GM13976 (cell line): ENCODE results near the gene SHD.
"Not testable (repeated sequence)": the region's sequence is repeated elsewhere in the genome, so short reads cannot be mapped to it uniquely, and the experiment has no call there.

Source experiments
- DNase-seq: peaks from one replicate; pipeline ENCODE4 v3.0.0; 2012; ENCODE audit warnings: low spot score
- in situ Hi-C: fragments of 300-500 bp; cut with MboI; formaldehyde crosslinking; loops from one replicate; pipeline ENCODE4 v1.12.0; 2022; ENCODE audit warnings: low sequenced_read_pairs, mixed read lengths, inconsistent platforms; ENCODE audit not compliant: unreplicated experiment
- TF ChIP-seq, protein P1 (sequence below): IDR thresholded peaks from 2 replicates; pipeline ENCODE4 v1.5.1; 2012; ENCODE audit warnings: borderline replicate concordance, mild to moderate bottlenecking; ENCODE audit not compliant: insufficient read depth; ENCODE audit errors: extremely low read depth, missing control alignments, control extremely low read depth

SHD gene

DNA sequence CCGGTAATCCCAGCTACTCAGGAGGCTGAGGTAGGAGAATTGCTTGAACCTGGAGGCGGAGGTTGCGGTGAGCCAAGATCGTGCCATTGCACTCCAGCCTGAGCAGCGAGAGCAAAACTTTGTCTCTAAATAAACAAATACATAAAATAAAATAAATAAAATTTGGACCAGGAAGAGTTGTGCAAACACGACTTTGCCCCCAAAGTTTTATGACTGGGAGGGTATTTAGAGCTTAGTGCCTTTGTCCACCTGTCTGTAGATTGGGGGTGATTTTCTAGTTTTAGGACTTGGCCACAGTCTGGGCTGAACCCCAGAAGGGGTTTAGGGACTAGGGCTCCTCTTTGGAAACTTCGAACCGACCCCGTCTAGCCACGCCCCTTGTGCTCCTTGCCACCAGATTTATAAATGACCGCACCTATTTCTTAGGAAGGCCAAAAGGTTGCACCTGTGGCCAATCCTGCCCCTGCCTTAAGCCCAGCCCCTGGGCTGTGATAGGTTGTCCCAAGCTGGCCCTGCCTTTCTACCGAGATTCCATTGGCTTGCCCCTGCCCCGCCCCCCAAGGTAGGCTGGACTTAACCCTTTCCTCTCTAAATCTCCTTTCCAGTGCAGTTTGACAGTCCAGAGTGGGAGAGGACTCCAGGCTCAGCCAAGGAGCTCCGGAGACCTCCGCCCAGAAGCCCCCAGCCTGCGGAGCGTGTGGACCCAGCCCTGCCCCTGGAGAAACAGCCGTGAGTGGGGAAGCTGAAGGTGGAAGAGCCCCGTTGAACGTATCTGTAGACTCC lies 5.3 kb downstream of the SHD start:
- in situ Hi-C loops, result no loop called here
- no peak for DNase-seq
- TF ChIP-seq, protein P1, sequence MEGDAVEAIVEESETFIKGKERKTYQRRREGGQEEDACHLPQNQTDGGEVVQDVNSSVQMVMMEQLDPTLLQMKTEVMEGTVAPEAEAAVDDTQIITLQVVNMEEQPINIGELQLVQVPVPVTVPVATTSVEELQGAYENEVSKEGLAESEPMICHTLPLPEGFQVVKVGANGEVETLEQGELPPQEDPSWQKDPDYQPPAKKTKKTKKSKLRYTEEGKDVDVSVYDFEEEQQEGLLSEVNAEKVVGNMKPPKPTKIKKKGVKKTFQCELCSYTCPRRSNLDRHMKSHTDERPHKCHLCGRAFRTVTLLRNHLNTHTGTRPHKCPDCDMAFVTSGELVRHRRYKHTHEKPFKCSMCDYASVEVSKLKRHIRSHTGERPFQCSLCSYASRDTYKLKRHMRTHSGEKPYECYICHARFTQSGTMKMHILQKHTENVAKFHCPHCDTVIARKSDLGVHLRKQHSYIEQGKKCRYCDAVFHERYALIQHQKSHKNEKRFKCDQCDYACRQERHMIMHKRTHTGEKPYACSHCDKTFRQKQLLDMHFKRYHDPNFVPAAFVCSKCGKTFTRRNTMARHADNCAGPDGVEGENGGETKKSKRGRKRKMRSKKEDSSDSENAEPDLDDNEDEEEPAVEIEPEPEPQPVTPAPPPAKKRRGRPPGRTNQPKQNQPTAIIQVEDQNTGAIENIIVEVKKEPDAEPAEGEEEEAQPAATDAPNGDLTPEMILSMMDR, result no peak

DNA sequence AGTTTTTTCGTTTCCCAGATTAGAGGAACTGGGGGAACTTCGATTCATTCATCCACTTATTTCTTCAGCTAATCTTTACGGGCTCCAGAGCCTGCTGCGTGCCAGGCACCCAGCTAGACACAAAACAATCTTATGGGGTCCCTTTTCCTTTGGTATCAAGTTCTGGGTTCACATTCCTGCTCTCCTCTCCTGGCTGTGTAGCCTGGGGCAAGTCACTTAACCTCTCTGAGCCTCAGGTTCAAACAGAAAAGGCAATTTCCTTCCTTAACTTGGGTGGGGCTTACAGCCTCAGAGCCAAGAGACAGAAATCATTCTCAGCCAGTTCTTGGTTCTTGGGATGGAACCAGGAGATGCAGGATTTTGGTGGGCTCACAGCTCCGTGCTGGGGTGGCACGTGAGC lies 5.9 kb downstream of the SHD start:
- TF ChIP-seq, protein P1, result no peak
- in situ Hi-C loops, result no loop called here
- no peak for DNase-seq

DNA sequence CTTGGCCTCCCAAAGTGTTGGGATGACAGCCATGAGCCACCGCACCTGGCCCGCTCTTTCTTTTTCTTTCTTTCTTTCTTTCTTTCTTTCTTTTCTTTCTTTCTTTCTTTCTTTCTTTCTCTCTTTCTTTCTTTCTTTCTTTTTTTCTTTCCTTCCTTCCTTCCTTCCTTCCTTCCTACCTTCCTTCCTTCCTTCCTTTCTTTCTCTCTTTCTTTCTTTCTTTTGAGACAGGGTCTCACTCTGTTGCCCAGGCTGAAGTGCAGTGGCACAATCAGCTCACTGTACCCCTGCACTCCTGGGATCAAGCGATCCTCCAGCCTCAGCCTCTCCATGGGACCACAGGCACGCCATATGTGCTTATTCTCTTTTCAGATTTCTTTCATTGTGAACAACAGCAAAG lies 7.1 kb downstream of the SHD start:
- in situ Hi-C loops, DNase-seq: not testable (repeated sequence)

DNA sequence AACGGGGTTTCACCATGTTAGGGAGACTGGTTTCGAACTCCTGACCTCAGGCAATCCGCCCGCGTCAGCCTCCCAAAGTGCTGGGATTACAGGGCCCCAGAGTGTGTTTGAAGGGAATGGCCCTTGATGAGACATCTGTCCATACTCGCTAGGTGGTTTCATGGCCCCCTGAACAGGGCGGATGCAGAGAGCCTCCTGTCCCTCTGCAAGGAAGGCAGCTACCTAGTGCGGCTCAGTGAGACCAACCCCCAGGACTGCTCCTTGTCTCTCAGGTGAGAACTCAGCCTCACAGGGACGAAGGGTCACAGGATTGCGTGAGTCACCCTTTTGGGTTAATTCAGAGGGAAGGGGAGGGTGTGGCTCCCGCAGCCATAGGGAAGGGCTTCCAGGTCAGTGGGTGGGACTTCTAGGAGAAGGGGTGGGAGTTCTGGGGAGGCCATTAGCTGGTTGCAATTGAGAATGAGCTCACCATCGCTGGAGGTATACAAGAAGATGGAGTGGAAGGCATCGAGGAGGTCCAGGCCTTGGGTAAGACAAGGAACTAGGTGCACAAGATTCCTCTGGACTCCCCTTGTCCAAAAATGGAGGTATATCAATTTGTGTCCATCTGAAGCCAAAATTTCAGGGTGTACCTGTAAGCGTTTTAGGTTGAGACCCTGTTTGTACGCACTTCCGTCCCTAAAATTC lies 9.2 kb downstream of the SHD start:
- DNase-seq, result no peak
- in situ Hi-C loops, result no loop called here
- TF ChIP-seq, protein P1, result no peak

DNA sequence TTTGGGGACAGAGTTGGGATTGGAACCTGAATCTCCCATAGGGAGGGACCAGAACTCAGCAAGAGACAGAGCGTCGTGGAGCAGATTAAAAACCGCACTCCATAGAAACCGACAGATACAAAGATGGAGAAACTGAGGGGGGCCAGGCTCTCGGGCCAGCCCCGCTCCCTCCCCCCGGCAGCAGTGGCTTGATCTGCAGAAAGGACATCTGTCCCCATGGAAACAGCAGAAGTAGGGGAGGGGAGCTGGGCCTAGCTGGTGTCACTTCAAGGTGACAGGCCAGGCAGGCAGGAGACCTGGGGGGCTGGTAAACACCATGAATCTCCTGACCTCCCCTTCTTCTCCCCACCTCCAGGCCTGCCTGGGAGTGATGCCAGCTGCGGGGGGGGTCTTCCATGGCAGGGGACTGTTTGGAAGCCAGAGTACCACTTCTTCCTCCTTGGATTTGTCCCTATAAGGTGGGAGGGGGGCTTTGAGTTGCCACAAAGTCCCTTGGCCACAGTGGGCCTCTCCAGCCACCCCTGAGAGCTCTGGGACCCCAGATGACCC lies 12.2 kb downstream of the SHD start:
- TF ChIP-seq, protein P1, result no peak
- DNase-seq, result no peak
- in situ Hi-C loops, result no loop called here

DNA sequence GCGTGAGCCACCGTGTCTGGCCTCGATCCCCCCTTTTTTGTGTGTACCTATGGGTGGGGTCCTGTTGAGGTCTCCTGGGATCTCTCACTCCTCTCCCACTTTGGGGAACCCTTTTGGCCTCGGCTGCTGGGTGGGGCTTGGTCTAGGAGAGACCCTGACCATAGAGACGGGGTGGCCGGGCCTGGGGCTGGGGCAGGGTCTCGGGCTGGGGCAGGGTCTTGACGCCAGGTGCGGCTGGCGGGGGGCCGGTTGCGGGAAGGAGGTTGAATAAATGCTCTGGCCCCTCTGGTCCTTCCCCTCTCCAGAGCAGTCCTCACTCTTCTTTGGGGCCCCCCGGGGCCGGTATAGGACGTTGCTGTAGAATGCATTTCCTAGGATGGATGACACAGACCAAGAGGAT lies 13.4 kb downstream of the SHD start:
- no peak for DNase-seq
- in situ Hi-C loops, result no loop called here
- TF ChIP-seq, protein P1, result no peak

DNA sequence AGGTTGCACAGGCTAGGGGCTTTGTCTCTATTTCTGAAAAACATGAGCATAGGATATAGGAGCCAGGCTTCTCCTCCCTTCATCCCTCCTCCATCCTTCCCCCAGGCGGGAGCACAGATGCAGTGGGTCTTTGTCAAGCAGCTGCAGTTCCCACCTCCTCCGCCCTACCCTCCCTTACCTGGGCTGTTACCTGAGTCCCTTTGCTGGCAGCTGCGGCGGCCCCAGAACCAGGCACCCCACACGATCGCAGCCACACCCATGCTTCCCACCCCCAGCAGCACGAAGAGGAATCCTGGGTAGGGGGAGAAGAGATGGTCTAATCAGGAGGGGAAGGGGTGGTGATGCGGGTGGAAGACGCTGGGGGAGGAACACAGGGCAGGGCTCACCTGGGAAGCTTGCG lies 15.3 kb downstream of the SHD start:
- DNase-seq, result no peak
- TF ChIP-seq, protein P1, result no peak
- in situ Hi-C loops, result no loop called here
